Activated CD8-positive, alpha-beta memory T cell treated with anti-CD3 and anti-CD28 coated beads, Interleukin-2, amount 50 U/mL, for 1 hour (primary cell): ENCODE results near the gene RABL6.
"Not testable (repeated sequence)": the region's sequence is repeated elsewhere in the genome, so short reads cannot be mapped to it uniquely, and the experiment has no call there.

Experiments
- DNase-seq: peaks from one replicate; pipeline ENCODE4 v3.0.0-alpha.2; 2020; ENCODE audit errors: extremely low read depth

Gene RABL6

DNA sequence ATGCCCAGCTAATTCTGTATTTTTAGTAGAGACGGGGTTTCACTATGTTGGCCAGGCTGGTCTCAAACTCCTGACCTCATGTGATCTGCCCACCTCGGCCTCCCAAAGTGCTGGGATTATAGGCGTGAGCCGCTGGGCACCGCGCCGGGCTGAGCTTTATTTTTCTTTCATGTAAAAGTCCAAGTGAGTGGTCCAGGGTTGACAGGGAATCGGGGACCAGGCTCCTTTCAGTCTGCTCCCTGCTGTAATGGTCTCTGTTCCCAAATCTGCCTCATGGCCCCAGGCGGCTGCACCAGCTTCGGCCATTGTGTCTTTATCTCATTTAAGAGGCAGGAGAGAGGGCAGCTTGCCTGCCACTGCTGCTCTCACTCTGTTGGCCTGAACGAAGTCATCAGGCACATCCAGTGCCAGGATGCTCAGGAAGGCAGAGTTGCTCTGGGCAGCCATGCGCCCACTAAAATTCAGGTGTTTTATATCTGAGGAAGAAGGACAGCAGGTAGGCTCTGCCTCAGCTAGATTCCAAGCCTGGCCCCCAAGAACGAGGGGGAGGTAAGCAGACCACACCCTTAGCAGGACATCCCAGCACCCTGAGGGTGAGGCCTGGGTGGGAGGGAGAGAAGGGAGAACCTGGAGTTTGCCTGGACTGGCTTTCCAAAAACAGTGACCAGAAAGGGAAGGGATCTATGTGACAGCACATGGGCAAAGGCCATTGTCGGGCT, 13.3 kb upstream of the RABL6 start:
- DNase-seq = no peak

GRCh38 chr9:136795000-136795348, 12.8 kb upstream of the RABL6 start:
- DNase-seq = no peak

DNA sequence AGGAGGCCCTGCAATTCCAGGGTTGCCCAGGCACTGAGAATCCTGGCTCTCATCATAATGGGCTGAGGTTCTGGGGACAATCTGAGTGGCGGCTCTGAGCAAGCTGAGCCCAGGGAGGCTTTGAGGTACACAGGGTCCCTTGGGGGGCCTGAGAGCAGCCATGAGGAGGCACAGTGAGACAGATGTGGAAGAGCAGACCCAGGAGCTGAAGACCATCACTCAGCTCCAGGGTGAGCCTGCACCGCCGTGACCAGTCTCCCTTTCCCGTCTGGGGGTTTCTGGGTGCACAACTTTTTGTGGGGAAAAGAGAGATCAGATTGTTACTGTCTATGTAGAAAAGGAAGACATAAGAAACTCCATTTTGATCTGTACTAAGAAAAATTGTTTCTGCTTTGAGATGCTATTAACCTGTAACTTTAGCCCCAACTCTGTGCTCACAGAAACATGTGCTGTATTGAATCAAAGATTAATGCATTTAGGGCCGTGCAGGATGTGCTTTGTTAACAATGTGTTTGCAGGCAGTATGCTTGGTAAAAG, 11.4 kb upstream of the RABL6 start, which contains the start of gene CCDC183:
Gene CCDC183 (plus strand): TSS at position 101 of the 537 bp plus-strand sequence. CDS start 60 bp downstream, at position 161.
- no peak for DNase-seq

DNA sequence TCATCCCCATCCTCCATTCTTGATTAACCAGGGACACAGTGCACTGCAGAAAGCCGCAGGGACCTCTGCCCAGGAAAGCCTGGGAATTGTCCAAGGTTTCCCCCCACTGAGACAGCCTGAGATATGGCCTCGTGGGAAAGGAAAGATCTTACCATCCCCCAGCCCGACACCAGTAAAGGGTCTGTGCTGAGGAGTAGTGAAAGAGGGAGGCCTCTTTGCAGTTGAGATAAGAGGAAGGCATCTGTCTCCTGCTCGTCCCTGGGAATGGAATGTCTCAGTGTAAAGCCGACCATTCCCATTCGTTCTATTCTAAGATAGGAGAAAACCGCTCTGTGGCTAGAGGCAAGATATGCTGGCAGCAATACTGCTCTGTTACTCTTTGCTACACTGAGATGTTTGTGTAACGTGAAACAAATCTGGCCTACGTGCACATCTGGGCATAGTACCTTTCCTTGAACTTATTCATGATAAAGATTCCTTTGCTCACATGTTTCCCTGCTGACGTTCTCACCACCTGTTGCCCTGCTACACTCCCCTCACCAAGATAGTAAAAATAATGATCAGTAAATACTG, 10.9 kb upstream of the RABL6 start:
- DNase-seq = not testable (repeated sequence)

- DNase-seq = no peak
These were observed 9.1 kb upstream of the RABL6 start for GRCh38 chr9:136798708-136799078.

DNA sequence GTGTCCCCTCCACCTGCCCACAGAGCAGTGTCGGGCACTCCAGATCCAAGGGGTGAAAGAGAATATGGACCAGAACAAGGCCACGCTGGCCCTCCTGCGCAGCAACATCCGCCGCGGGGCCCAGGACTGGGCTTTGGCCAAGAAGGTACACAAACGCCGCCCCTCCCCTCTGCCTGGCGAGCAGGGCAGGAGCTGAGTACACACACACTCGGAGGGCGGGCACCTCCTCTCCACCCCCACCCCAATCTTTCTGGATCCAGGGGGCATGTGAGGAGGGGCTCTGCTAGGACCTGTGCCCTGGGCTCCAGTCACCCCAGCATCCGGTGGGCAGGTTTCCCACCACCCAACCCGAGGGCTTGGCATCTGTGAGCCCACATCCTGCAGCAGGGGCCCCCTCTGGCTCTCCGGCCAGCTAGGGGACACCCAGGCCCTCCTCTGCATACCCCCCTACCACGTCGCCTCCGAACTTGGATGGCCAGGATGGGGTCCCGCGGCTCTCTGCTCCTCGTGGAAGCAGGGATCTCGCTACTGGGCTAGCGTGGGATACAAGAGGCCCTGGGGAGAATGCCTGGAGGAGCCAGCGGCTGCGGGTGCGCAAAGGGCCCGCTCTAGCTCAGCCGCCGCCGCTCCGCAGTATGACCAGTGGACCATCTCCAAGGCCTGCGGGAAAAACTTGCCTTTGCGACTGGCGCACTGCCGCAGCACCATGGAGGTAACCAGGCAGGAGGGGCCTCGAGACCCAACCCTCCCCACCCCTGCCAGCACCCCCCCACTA, 8.5 kb upstream of the RABL6 start:
- no peak for DNase-seq

DNA sequence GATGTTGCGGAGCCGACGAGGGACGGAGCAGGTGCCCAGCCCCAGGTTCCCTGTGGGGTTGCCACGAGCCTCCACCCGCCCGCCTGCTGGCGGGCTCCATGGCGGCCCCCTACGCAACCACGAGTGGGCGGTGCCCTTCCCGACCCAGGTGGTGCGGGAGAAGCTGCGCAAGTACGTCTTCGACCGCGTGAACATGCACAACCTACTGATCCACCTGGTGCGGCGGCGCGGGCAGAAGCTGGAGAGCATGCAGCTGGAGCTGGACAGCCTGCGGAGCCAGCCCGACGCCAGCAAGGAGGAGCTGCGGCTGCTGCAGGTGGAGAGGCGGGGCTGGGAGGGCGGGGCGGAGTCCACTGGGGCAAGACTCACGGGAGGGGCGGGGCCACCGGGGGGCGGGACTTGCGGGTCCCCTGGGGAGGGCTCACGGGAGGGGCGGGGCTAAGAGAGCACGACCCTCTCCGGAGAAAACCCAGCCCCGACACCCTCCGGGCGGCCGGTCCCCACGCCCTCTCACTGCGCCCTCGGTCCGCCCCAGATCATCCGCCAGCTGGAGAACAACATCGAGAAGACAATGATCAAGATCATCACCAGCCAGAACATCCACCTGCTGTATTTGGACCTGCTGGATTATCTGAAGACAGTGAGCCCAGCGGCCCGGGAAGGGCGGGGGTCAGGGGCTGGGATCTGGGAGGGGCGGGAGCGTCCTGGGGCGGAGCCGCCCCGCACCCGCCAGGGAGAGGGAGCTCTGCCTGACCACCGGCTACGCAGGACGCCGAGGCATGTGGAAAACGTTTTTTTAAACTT, 7.7 kb upstream of the RABL6 start:
- peak; percentile 82 for DNase-seq

DNA sequence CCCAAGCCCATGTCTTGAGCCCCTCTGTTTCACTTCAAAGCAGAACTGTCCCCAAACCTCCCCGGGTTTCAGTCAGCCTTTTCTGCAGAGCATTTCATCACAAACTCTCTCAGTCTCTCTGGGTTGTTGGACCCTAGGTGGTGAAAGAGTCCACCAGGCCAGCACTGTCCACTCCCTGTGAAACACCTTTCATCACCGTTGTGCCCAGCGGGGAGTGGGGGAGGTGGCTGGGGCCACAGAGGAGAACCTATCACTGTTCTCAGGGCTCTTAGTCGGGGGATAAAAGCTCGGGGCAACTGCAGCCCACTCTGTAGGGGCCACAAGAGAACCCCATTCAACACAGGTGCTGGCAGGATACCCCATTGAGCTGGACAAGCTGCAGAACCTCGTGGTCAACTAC, 5.4 kb upstream of the RABL6 start:
- DNase-seq = no peak

DNA sequence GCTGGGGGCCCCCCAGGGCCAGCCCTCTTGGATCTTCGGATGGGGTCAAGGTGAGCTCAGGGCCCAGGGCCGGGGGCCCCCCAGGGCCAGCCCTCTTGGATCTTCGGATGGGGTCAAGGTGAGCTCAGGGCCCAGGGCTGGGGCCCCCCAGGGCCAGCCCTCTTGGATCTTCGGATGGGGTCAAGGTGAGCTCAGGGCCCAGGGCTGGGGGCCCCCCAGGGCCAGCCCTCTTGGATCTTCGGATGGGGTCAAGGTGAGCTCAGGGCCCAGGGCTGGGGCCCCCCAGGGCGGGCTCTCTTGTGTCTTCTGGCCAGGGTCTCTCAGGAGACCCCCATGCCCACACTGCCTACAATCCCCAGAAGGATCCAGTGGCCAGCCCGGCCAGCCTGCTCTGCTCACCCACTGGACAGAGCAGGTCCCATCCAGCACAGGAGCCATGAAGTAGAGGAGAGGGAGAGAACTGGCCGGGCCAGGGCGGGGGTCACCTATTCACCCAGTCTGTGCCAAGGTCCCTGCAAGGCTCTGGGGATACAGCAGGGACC, 4.7 kb upstream of the RABL6 start:
- not testable (repeated sequence) for DNase-seq

- no peak for DNase-seq
These were observed 3.9 kb upstream of the RABL6 start for GRCh38 chr9:136803551-136804508.

- DNase-seq = no peak
These were observed 3.1 kb upstream of the RABL6 start for GRCh38 chr9:136804509-136805206.

- DNase-seq = no peak
These were observed 2.5 kb upstream of the RABL6 start for GRCh38 chr9:136805207-136805740.

DNA sequence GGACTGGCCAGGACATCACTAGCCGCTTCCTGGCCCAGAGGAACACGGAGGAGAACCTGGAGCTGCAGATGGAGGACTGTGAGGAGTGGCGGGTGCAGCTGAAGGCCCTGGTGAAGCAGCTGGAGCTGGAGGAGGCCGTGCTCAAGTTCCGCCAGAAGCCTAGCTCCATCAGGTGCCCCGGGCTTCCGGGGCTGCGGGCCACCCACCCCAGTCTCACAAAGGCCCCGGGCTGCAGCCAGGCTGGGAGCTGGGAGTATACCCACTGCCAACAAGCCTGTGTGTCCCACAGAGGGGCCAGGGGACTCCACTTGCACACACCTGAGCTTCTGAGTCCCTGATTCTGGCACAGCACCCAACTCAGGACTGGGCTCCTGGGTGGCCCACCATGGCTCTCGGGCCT, 1.7 kb upstream of the RABL6 start:
- DNase-seq = no peak

- DNase-seq = no peak
These were observed 1.0 kb upstream of the RABL6 start for GRCh38 chr9:136806631-136807201.

DNA sequence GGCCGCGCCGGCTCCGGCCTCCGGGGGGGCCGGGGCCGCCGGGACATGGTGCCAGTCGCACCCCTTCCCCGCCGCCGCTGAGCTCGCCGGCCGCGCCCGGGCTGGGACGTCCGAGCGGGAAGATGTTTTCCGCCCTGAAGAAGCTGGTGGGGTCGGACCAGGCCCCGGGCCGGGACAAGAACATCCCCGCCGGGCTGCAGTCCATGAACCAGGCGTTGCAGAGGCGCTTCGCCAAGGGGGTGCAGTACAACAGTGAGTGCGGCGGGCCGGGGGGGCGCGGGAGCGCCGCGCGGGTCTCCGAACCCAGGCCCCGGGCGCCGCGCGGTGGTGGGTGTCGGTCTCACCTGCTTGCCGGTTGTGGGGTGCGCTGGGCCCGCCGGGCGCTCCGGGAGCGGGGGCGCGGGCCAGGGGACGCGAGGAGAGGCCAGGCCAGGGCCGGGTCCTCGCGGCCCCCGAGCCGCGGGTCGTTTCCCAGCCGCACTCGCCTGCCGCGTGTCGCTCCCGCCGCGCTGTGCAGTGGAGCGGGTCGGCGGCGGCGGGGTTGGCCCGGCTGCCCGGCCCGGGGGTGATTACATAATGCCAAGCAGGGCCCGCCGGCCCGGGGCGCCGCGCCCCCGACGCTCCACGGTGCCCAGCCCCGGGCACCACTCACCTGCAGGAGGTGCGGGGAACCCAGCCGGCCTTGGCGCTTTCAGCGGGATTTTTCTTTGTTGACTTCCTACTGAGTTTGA, 492 bp downstream of the RABL6 start:
- DNase-seq = no peak

DNA sequence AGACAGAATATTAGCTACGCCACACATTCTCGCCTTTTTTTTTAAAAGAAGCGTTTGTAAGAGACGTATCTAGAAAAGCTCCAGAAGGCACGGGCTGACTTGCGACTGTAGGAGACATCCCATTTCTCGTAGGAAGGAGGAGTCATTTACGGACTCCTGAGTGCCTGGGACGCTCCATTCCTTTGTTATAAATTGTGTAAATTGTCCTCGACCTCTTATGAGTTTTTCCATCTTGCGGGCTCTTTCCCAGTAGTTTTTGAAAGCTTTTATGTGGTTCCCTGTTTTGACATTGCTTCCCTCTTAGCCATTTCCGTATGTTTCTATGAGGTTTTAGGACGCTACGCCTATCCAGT, 1.0 kb downstream of the RABL6 start:
- DNase-seq = no peak

- no peak for DNase-seq
These were observed 7.1 kb downstream of the RABL6 start for GRCh38 chr9:136814725-136815421.

DNA sequence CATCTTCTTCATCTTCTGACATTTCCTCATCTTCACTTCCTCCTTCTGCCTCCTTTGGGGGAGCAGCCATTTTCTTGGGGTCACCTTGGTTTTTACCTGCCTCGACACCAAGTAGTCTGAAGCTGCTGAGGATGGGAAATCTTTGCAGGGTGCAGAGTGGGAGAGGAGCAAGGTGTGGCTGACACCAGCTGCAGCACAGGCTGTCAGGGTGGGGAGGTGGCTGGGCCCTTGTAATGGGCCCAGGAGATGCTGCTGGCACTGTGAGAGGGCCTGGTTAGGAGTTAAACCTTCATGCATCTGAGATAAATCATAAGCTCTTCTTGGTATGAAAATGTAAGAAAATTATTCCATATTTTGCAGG, 7.7 kb downstream of the RABL6 start:
- no peak for DNase-seq
